ENCODE results near the gene BLOC1S3. TPM values are rescaled to one million over a fixed set of nuclear protein-coding genes. Genes with fewer than 3 reads are reported as not detected.

BLOC1S3 gene
- total RNA-seq, 2 donors from 2014 or later = 9.4 to 11.3 TPM

- no peak for TF ChIP-seq CTCF (conservative IDR thresholded peaks at IDR 0.05)
- no peaks in the 10 kb centered on the region for H3K36me3 Mint-ChIP-seq (ENCODE audit: low read depth)
- peak overlapping the region; percentile 72 for H3K27ac Mint-ChIP-seq
- Histone ChIP-seq H3K36me3 (ENCODE audit: control insufficient read depth, insufficient read depth, low read length) (no peaks in the 10 kb centered on the region), H3K4me3 (ENCODE audit: low read length) (no peak overlapping the region), H3K27me3 (ENCODE audit: control insufficient read depth, insufficient read depth, low read length, poor library complexity, severe bottlenecking) (no peaks in the 10 kb centered on the region), H3K27ac (ENCODE audit: low read depth, low read length) (peak overlapping the region; percentile 66), H3K9ac (ENCODE audit: extremely low read depth, low read length, poor library complexity, severe bottlenecking) (no peak overlapping the region), H3K4me1 (ENCODE audit: control insufficient read depth, insufficient read depth, low read length) (peaks cover 5% of the 10 kb centered on the region), H3K9me3 (ENCODE audit: control insufficient read depth, low read length) (no peaks in the 10 kb centered on the region)
- no peaks in the 10 kb centered on the region for H3K9me3 Mint-ChIP-seq
- no peak overlapping the region for H3K4me3 Mint-ChIP-seq
- H3K27me3 Mint-ChIP-seq (ENCODE audit: insufficient read depth) = no peaks in the 10 kb centered on the region
- peaks cover 8% of the 10 kb centered on the region for H3K4me1 Mint-ChIP-seq
- DNase-seq = peak; percentile 64
- WGBS, 2 experiments (ENCODE audit: insufficient coverage in 1 of 2, insufficient read length in 1 of 2) = 68 to 72% methylated on average over 7 to 14 of the region's 14 CpGs
Observed at GRCh38 chr19:45166723-45167252, 11.8 kb upstream of the BLOC1S3 start.

GRCh38 chr19:45168767-45169351 is 9.7 kb upstream of the BLOC1S3 start:
- DNase-seq = no peak
- H3K27me3 ChIP-seq (ENCODE audit: control insufficient read depth, insufficient read depth, low read length, poor library complexity, severe bottlenecking) = no peaks in the 10 kb centered on the region
- Mint-ChIP-seq H3K4me3 (no peak overlapping the region), H3K27me3 (ENCODE audit: insufficient read depth) (no peaks in the 10 kb centered on the region), H3K4me1 (peaks cover 8% of the 10 kb centered on the region), H3K36me3 (ENCODE audit: low read depth) (no peaks in the 10 kb centered on the region), H3K9me3 (no peaks in the 10 kb centered on the region), H3K27ac (no peak overlapping the region)
- 95% methylated on average over 12 to 16 of the region's 16 CpGs for WGBS, 2 experiments (ENCODE audit: insufficient coverage in 1 of 2, insufficient read length in 1 of 2)
- H3K4me3 ChIP-seq (ENCODE audit: low read length) = no peak overlapping the region
- no peak overlapping the region for H3K27ac ChIP-seq (ENCODE audit: low read depth, low read length)
- peaks cover 5% of the 10 kb centered on the region for H3K4me1 ChIP-seq (ENCODE audit: control insufficient read depth, insufficient read depth, low read length)
- H3K9ac ChIP-seq (ENCODE audit: extremely low read depth, low read length, poor library complexity, severe bottlenecking) = no peak overlapping the region
- no peak for TF ChIP-seq CTCF (conservative IDR thresholded peaks at IDR 0.05)
- no peaks in the 10 kb centered on the region for H3K9me3 ChIP-seq (ENCODE audit: control insufficient read depth, low read length)
- H3K36me3 ChIP-seq (ENCODE audit: control insufficient read depth, insufficient read depth, low read length) = no peaks in the 10 kb centered on the region

- Mint-ChIP-seq H3K4me1 (peaks cover 8% of the 10 kb centered on the region), H3K27me3 (ENCODE audit: insufficient read depth) (no peaks in the 10 kb centered on the region), H3K9me3 (no peaks in the 10 kb centered on the region), H3K36me3 (ENCODE audit: low read depth) (no peaks in the 10 kb centered on the region), H3K4me3 (no peak overlapping the region), H3K27ac (no peak overlapping the region)
- no peak for TF ChIP-seq CTCF (conservative IDR thresholded peaks at IDR 0.05)
- DNase-seq = no peak
- H3K27me3 ChIP-seq (ENCODE audit: control insufficient read depth, insufficient read depth, low read length, poor library complexity, severe bottlenecking) = no peaks in the 10 kb centered on the region
- no peak overlapping the region for H3K27ac ChIP-seq (ENCODE audit: low read depth, low read length)
- no peak overlapping the region for H3K4me3 ChIP-seq (ENCODE audit: low read length)
- WGBS, 2 experiments (ENCODE audit: insufficient coverage in 1 of 2, insufficient read length in 1 of 2) = 86 to 93% methylated on average over 7 to 10 of the region's 10 CpGs
- peaks cover 5% of the 10 kb centered on the region for H3K4me1 ChIP-seq (ENCODE audit: control insufficient read depth, insufficient read depth, low read length)
- H3K9me3 ChIP-seq (ENCODE audit: control insufficient read depth, low read length) = no peaks in the 10 kb centered on the region
- no peaks in the 10 kb centered on the region for H3K36me3 ChIP-seq (ENCODE audit: control insufficient read depth, insufficient read depth, low read length)
- no peak overlapping the region for H3K9ac ChIP-seq (ENCODE audit: extremely low read depth, low read length, poor library complexity, severe bottlenecking)
Observed at GRCh38 chr19:45169602-45170001, 9.0 kb upstream of the BLOC1S3 start.
